IMR-90 (cell line): Measurements from ENCODE around the gene CCDC17. TPM values are rescaled to one million over a fixed set of nuclear protein-coding genes. Genes with fewer than 3 reads are reported as not detected.

ENCODE experiments used
- ATAC-seq: fragments of 200-7000 bp; cut with Tn5 transposase; 2 replicates; pipeline ENCODE4 v1.9.1; 2020; ENCODE audit warnings: low read depth, mild to moderate bottlenecking, moderate library complexity
- BruUV-seq: library from RNA; stranded (reverse); fragments of 400-500 nt; replicated peaks from 2 replicates; lab custom pipeline; 2021; lab: Mats Ljungman, UMichigan
- CTCF ChIA-PET: fragments of 300-600 bp; formaldehyde crosslinking; extraction: SDS; loops from one replicate; lab custom pipeline; 2021; ENCODE audit warnings: antibody characterized with exemption; lab: Yijun Ruan, JAX
- POLR2A ChIA-PET: fragments of 300-600 bp; sonication (Branson Sonifier 250); formaldehyde crosslinking; loops from one replicate; lab custom pipeline; 2022; ENCODE audit warnings: antibody characterized with exemption; ENCODE audit not compliant: unreplicated experiment; lab: Charles Lee
- DNase-seq: peaks from one replicate; pipeline ENCODE4 v3.0.0; 2013
- H2AFZ ChIP-seq: replicated peaks from 2 replicates; pipeline ENCODE3; 2013; ENCODE audit warnings: low read length, mild to moderate bottlenecking; ENCODE audit not compliant: poor library complexity
- H2AK5ac ChIP-seq: 2 replicates; pipeline ENCODE4 v1.6.1; 2013; ENCODE audit warnings: low read depth, low read length, inconsistent platforms
- H2AK9ac ChIP-seq: replicated peaks from 2 replicates; pipeline ENCODE3; 2013; ENCODE audit warnings: mild to moderate bottlenecking, low read depth, low read length, moderate library complexity; ENCODE audit not compliant: poor library complexity
- H2BK120ac ChIP-seq: 2 replicates; pipeline ENCODE4 v1.6.1; 2013; ENCODE audit warnings: low read depth, low read length, inconsistent platforms
- H2BK15ac ChIP-seq: 3 replicates; pipeline ENCODE4 v1.6.1; 2013; ENCODE audit warnings: low read depth, low read length, inconsistent platforms
- H2BK20ac ChIP-seq: 2 replicates; pipeline ENCODE4 v1.6.1; 2013; ENCODE audit warnings: low read depth, mild to moderate bottlenecking, inconsistent platforms, low read length, moderate library complexity
- H2BK5ac ChIP-seq: 2 replicates; pipeline ENCODE4 v1.6.1; 2013; ENCODE audit warnings: mild to moderate bottlenecking, low read depth, low read length, inconsistent platforms; ENCODE audit not compliant: poor library complexity, severe bottlenecking
- H3K14ac ChIP-seq: replicated peaks from 2 replicates; pipeline ENCODE4 v1.6.1; 2013; ENCODE audit warnings: low read depth, low read length, inconsistent platforms
- H3K18ac ChIP-seq: 2 replicates; pipeline ENCODE4 v1.6.1; 2013; ENCODE audit warnings: low read depth, low read length, control low read depth
- H3K23ac ChIP-seq: 2 replicates; pipeline ENCODE4 v1.6.1; 2013; ENCODE audit warnings: low read depth, low read length, inconsistent platforms
- H3K27ac ChIP-seq: 2 replicates; pipeline ENCODE4 v1.5.1; 2013; ENCODE audit warnings: mild to moderate bottlenecking, control low read depth, low read length; ENCODE audit not compliant: insufficient read depth
- H3K27me3 ChIP-seq: 2 replicates; pipeline ENCODE4 v1.6.1; 2013; ENCODE audit warnings: low read length; ENCODE audit not compliant: control insufficient read depth, insufficient read depth
- H3K36me3 ChIP-seq: 2 replicates; pipeline ENCODE4 v1.6.1; 2013; ENCODE audit warnings: low read length, mixed read lengths; ENCODE audit not compliant: control insufficient read depth, insufficient read depth
- H3K4ac ChIP-seq: 2 replicates; pipeline ENCODE4 v1.6.1; 2013; ENCODE audit warnings: low read depth, low read length, inconsistent platforms
- H3K4me1 ChIP-seq: 2 replicates; pipeline ENCODE4 v1.6.1; 2013; ENCODE audit warnings: low read length, mixed read lengths; ENCODE audit not compliant: control insufficient read depth, insufficient read depth
- H3K4me2 ChIP-seq: 2 replicates; pipeline ENCODE4 v1.6.1; 2013; ENCODE audit warnings: low read depth, mild to moderate bottlenecking, control low read depth, low read length, moderate library complexity
- H3K4me3 ChIP-seq: 2 replicates; pipeline ENCODE4 v1.5.1; 2013; ENCODE audit warnings: low read depth, mild to moderate bottlenecking, control low read depth, low read length, moderate library complexity; ENCODE audit not compliant: insufficient read depth
- H3K56ac ChIP-seq: 2 replicates; pipeline ENCODE4 v1.6.1; 2013; ENCODE audit warnings: low read length, inconsistent platforms; ENCODE audit not compliant: insufficient read depth; ENCODE audit errors: extremely low read depth
- H3K79me1 ChIP-seq, 2 experiments: 2 replicates each; pipeline ENCODE4 v1.6.1; 2013; ENCODE audit warnings: low read length in 2 of 2, inconsistent platforms in 1 of 2, low read depth in 1 of 2
- H3K9ac ChIP-seq: 2 replicates; pipeline ENCODE4 v1.6.1; 2013; ENCODE audit warnings: low read depth, low read length, control low read depth
- H3K9me1 ChIP-seq: 2 replicates; pipeline ENCODE4 v1.6.1; 2013; ENCODE audit warnings: low read length, inconsistent platforms; ENCODE audit not compliant: insufficient read depth
- H3K9me3 ChIP-seq: 2 replicates; pipeline ENCODE4 v1.6.1; 2013; ENCODE audit warnings: low read length; ENCODE audit not compliant: control insufficient read depth, insufficient read depth
- H4K20me1 ChIP-seq: 2 replicates; pipeline ENCODE4 v1.6.1; 2013; ENCODE audit warnings: low read length, inconsistent platforms; ENCODE audit not compliant: insufficient read depth
- H4K5ac ChIP-seq: 2 replicates; pipeline ENCODE4 v1.6.1; 2013; ENCODE audit warnings: mild to moderate bottlenecking, low read depth, low read length, control low read depth
- H4K8ac ChIP-seq, 2 experiments: 2 replicates each; pipeline ENCODE4 v1.6.1; 2013; ENCODE audit warnings: low read depth in 2 of 2, low read length in 2 of 2, control low read depth in 1 of 2, inconsistent platforms in 1 of 2
- H4K91ac ChIP-seq: 2 replicates; pipeline ENCODE4 v1.6.1; 2013; ENCODE audit warnings: low read depth, low read length, inconsistent platforms; ENCODE audit not compliant: insufficient read depth
- BHLHE40 ChIP-seq: fragments of 150-350 bp; IDR thresholded peaks from 2 replicates; pipeline ENCODE4 v1.6.1; 2016; ENCODE audit warnings: mild to moderate bottlenecking, low read depth, low read length
- CEBPB ChIP-seq: IDR thresholded peaks from 2 replicates; pipeline ENCODE4 v1.6.1; 2012; ENCODE audit warnings: low read depth, low read length, improper control_type of control experiment
- CHD1 ChIP-seq: IDR thresholded peaks from 2 replicates; pipeline ENCODE4 v1.6.1; 2012; ENCODE audit warnings: low read depth, low read length, improper control_type of control experiment
- CTCF ChIP-seq: conservative IDR thresholded peaks from 2 replicates; pipeline ENCODE4 v1.5.1; 2012; ENCODE audit warnings: mild to moderate bottlenecking, low read depth, low read length, improper control_type of control experiment
- ELK1 ChIP-seq: fragments of 150-350 bp; IDR thresholded peaks from 2 replicates; pipeline ENCODE4 v1.6.1; 2016; ENCODE audit warnings: low read depth, mild to moderate bottlenecking, low read length, moderate library complexity, borderline replicate concordance
- FOS ChIP-seq: fragments of 150-350 bp; IDR thresholded peaks from 2 replicates; pipeline ENCODE4 v1.6.1; 2016; ENCODE audit warnings: low read depth, low read length
- MAFK ChIP-seq: IDR thresholded peaks from 2 replicates; pipeline ENCODE4 v1.6.1; 2012; ENCODE audit warnings: low read depth, low read length, improper control_type of control experiment
- MAZ ChIP-seq: IDR thresholded peaks from 2 replicates; pipeline ENCODE4 v1.6.1; 2012; ENCODE audit warnings: low read depth, mild to moderate bottlenecking, low read length, improper control_type of control experiment, moderate library complexity, borderline replicate concordance
- NFE2L2 ChIP-seq: fragments of 150-350 bp; IDR thresholded peaks from 2 replicates; pipeline ENCODE4 v1.6.1; 2016; ENCODE audit warnings: low read depth, mild to moderate bottlenecking, low read length
- RAD21 ChIP-seq: IDR thresholded peaks from 2 replicates; pipeline ENCODE4 v1.6.1; 2012; ENCODE audit warnings: low read length, improper control_type of control experiment
- RCOR1 ChIP-seq: IDR thresholded peaks from 2 replicates; pipeline ENCODE4 v1.6.1; 2012; ENCODE audit warnings: mild to moderate bottlenecking, low read length, improper control_type of control experiment; ENCODE audit not compliant: insufficient replicate concordance
- RFX5 ChIP-seq: IDR thresholded peaks from 2 replicates; pipeline ENCODE4 v1.8.0; 2012; ENCODE audit warnings: low read depth, mild to moderate bottlenecking, low read length, moderate library complexity
- SMC3 ChIP-seq: fragments of 150-350 bp; IDR thresholded peaks from 2 replicates; pipeline ENCODE4 v1.6.1; 2016; ENCODE audit warnings: low read depth, mild to moderate bottlenecking, antibody characterized with exemption, low read length, moderate library complexity
- WGBS, 2 experiments: methylation state at CpG; one replicate each; pipeline versions ENCODE4 v1.1.5 to v1.1.7; 2013; ENCODE audit warnings: missing lambda C conversion rate in 2 of 2; ENCODE audit not compliant: insufficient read length in 1 of 2; ENCODE audit errors: extremely low coverage in 2 of 2; 5-methylcytosine and 5-hydroxymethylcytosine counted together
- dilution Hi-C: fragments of 300-500 bp; cut with HindIII; formaldehyde crosslinking; loops from one replicate; pipeline ENCODE4 v1.14.3; 2018; ENCODE audit warnings: low sequenced_read_pairs; ENCODE audit not compliant: unreplicated experiment
- in situ Hi-C: fragments of 300-500 bp; cut with MboI; formaldehyde crosslinking; loops from 3 replicates; pipeline ENCODE4 v1.14.3; 2019; ENCODE audit warnings: low sequenced_read_pairs, inconsistent platforms, mixed read lengths
- intact Hi-C: fragments of 100-400 bp; cut with micrococcal nuclease; formaldehyde crosslinking; loops from 2 replicates; pipeline ENCODE4 v1.10.0; 2022
- polyA plus RNA-seq, 3 experiments: library from polyadenylated mRNA; depleted of rRNA; stranded (reverse); fragments of >200 nt; gene quantifications; 2 replicates each; pipeline ENCODE4 v1.2.3, GENCODE V29; 2012; ENCODE audit warnings: low replicate concordance in 1 of 3
- total RNA-seq: library from RNA; depleted of rRNA; stranded (reverse); fragments of >200 nt; gene quantifications from 2 replicates; pipeline ENCODE4 v1.2.3, GENCODE V29; 2012

The CCDC17 gene
- total and polyA plus RNA-seq, 2 of the 4 experiments (the other 2 are of a cell fraction): 0.18 to 0.26 TPM

DNA sequence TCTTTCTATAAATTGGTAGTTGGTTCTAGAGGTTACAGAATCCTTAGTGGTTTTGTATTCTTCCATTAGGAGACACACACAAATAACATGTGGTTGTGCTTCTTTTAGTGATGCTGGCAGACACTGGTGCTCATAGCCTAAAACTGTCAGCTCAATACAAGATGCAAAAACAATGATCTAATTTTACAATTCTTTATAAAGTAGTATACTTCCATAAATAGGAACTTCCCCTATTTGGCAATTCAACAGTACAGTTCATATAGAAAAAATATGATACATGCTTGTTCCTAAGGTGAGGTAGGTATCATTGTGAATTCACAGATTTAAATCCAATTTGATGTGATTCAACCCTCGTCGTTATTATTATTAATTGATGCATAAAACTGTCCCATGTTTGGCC lies 20.8 kb upstream of the CCDC17 start:
- Histone ChIP-seq H4K91ac (no peak overlapping the region), H3K18ac (no peak overlapping the region), H3K14ac (no peak overlapping the region), H4K8ac (no peak overlapping the region), H2BK120ac (no peak overlapping the region), H3K27ac (no peak overlapping the region), H3K4me1 (peaks cover 5% of the 10 kb centered on the region), H3K9me3 (no peaks in the 10 kb centered on the region), H2BK15ac (no peak overlapping the region), H2BK5ac (no peak overlapping the region), H3K4me2 (no peak overlapping the region), H3K4me3 (no peak overlapping the region), H3K23ac (no peak overlapping the region), H2AK5ac (no peak overlapping the region), H3K56ac (no peak overlapping the region), H2AFZ (no peak overlapping the region), H4K20me1 (peaks cover 12% of the 10 kb centered on the region; the same call in 1 of the 2 replicates), H2AK9ac (no peak overlapping the region), H3K36me3 (peaks cover 34% of the 10 kb centered on the region), H3K9ac (no peak overlapping the region), H3K9me1 (peaks cover 8% of the 10 kb centered on the region), H4K5ac (no peak overlapping the region), H2BK20ac (no peak overlapping the region), H3K4ac (no peak overlapping the region), H3K27me3 (no peaks in the 10 kb centered on the region), H3K79me1 (peaks cover 23 to 62% of the 10 kb centered on the region in 2 experiments)
- BruUV-seq: no TSS peak
- no peak for ATAC-seq
- ChIA-PET POLR2A (interaction anchor here (0.6 kb wide), 1 partner anchor 123 kb away, joined by 3 read pairs; the partner anchor contains the start of gene PRDX1), CTCF (interaction anchor here (1.1 kb wide), 1 partner anchor 35 kb away, joined by 3 read pairs; no protein-coding TSS in a partner anchor)
- WGBS, 2 experiments: no CpG with 5 or more reads among the region's 2 CpGs
- in situ Hi-C loops: no loop called here
- DNase-seq: no peak
- intact Hi-C loops: loop anchor here (5.0 kb wide), 1 partner anchor 238 kb away; no protein-coding TSS in a partner anchor
- dilution Hi-C loops: no loop called here
- no peak for TF ChIP-seq ELK1
- TF ChIP-seq BHLHE40: no peak
- TF ChIP-seq MAFK: no peak
- TF ChIP-seq SMC3: no peak
- no peak for TF ChIP-seq RCOR1
- no peak for TF ChIP-seq CEBPB
- TF ChIP-seq CHD1: no peak
- TF ChIP-seq FOS: no peak
- no peak for TF ChIP-seq CTCF
- TF ChIP-seq RFX5: no peak
- TF ChIP-seq NFE2L2: no peak
- no peak for TF ChIP-seq RAD21
- TF ChIP-seq MAZ: no peak
